HepG2 (cell line): Measurements from ENCODE around the gene PARP8. TPM values are rescaled to one million over a fixed set of nuclear protein-coding genes. Genes with fewer than 3 reads are reported as not detected.

Source experiments
- ATAC-seq: fragments of 200-7000 bp; cut with Tn5 transposase; 3 replicates; pipeline ENCODE4 v1.9.1; 2020; ENCODE audit warnings: mild to moderate bottlenecking, moderate library complexity
- BruUV-seq: library from RNA; stranded (reverse); fragments of 400-500 nt; replicated peaks from 2 replicates; lab custom pipeline; 2021; lab: Mats Ljungman, UMichigan
- CTCF ChIA-PET: fragments of 300-600 bp; formaldehyde crosslinking; extraction: SDS; loops from one replicate; lab custom pipeline; 2021; ENCODE audit warnings: low total read pairs, inconsistent platforms, low intra/inter-chr PET ratio; lab: Yijun Ruan, JAX
- POLR2A ChIA-PET: fragments of 350-600 bp; sonication (Branson Sonifier 250); formaldehyde crosslinking; loops from one replicate; lab custom pipeline; 2020; ENCODE audit warnings: antibody characterized with exemption, inconsistent platforms; lab: Yijun Ruan, JAX
- DNase-seq: peaks from one replicate; pipeline ENCODE4 v3.0.0-alpha.2; 2015; ENCODE audit warnings: low spot score
- FAIRE-seq: peaks from 3 replicates; lab custom pipeline; 2011; peaks lifted over from hg19 to GRCh38; lab: Jason Lieb, UNC
- H2AFZ ChIP-seq: one replicate; pipeline ENCODE4 v1.6.1; 2011; ENCODE audit warnings: low read length, inconsistent platforms
- H3K27ac ChIP-seq: fragments of 300-600 bp; 3 replicates; pipeline ENCODE4 v1.8.0; 2011; ENCODE audit warnings: mixed run types, mild to moderate bottlenecking, mixed read lengths, low read length, inconsistent platforms; ENCODE audit not compliant: insufficient read depth; ENCODE audit errors: extremely low read length
- H3K27me3 ChIP-seq, 2 experiments: fragments of 200-600 bp in 1 of 2; 2 replicates in 1 of 2; 3 replicates in 1 of 2; pipeline versions ENCODE4 v1.6.0 to v1.8.0; 2011; ENCODE audit warnings: low read length in 2 of 2, mild to moderate bottlenecking in 2 of 2, moderate library complexity in 2 of 2, inconsistent platforms in 1 of 2; ENCODE audit not compliant: insufficient read depth in 2 of 2, control insufficient read depth in 1 of 2
- H3K36me3 ChIP-seq, 2 experiments: fragments of 200-600 bp in 1 of 2; replicated peaks in 1 of 2; 2 replicates in 1 of 2; 3 replicates in 1 of 2; pipeline versions ENCODE4 v1.5.1 to v1.8.0; 2011; ENCODE audit warnings: low read length in 2 of 2, inconsistent platforms in 1 of 2; ENCODE audit not compliant: insufficient read depth in 2 of 2, control insufficient read depth in 1 of 2
- H3K4me1 ChIP-seq: 2 replicates; pipeline ENCODE4 v1.5.1; 2012; ENCODE audit warnings: low read length, inconsistent platforms; ENCODE audit not compliant: insufficient read depth
- H3K4me2 ChIP-seq: 2 replicates; pipeline ENCODE4 v1.6.0; 2011; ENCODE audit warnings: low read depth, low read length, inconsistent platforms
- H3K4me3 ChIP-seq, 3 experiments: fragments of 200-600 bp in 1 of 3; sonication (generic), shearing (Covaris generic) in 1 of 3; replicated peaks in 1 of 3; 2 replicates each; pipeline ENCODE4 v1.5.1; 2011 to 2016; ENCODE audit warnings: low read length in 3 of 3, inconsistent platforms in 2 of 3, low read depth in 2 of 3, mild to moderate bottlenecking in 2 of 3, control low read depth in 1 of 3, mixed read lengths in 1 of 3; ENCODE audit not compliant: insufficient read depth in 1 of 3
- H3K79me2 ChIP-seq: one replicate; pipeline ENCODE4 v1.6.1; 2011; ENCODE audit warnings: low read length, inconsistent platforms; ENCODE audit not compliant: insufficient read depth
- H3K9ac ChIP-seq: 2 replicates; pipeline ENCODE4 v1.6.0; 2011; ENCODE audit warnings: mild to moderate bottlenecking, low read depth, low read length, inconsistent platforms; ENCODE audit not compliant: insufficient read depth
- H3K9me3 ChIP-seq: 2 replicates; pipeline ENCODE4 v1.5.1; 2012; ENCODE audit warnings: mild to moderate bottlenecking, low read length
- H4K20me1 ChIP-seq: 2 replicates; pipeline ENCODE4 v1.6.0; 2011; ENCODE audit warnings: inconsistent platforms, mild to moderate bottlenecking, low read length, moderate library complexity; ENCODE audit not compliant: insufficient read depth
- CBFB ChIP-seq: sonication (generic); formaldehyde crosslinking; IDR thresholded peaks from 2 replicates; pipeline ENCODE4 v1.4.0; 2020; ENCODE audit warnings: missing genetic modification reagents
- ZFP91 ChIP-seq: sonication (generic); formaldehyde crosslinking; IDR thresholded peaks from 2 replicates; pipeline ENCODE4 v1.9.0; 2022; ENCODE audit warnings: missing genetic modification reagents, mild to moderate bottlenecking, borderline replicate concordance
- ZFY ChIP-seq: sonication (generic); formaldehyde crosslinking; IDR thresholded peaks from 2 replicates; pipeline ENCODE4 v1.4.0; 2020; ENCODE audit warnings: missing genetic modification reagents
- ZNF766 ChIP-seq: sonication (generic); formaldehyde crosslinking; IDR thresholded peaks from 2 replicates; pipeline ENCODE4 v1.5.0; 2020; ENCODE audit warnings: missing genetic modification reagents, borderline replicate concordance
- WGBS: methylation state at CpG from one replicate; pipeline ENCODE4 v1.1.6; 2017; ENCODE audit warnings: low lambda C conversion rate; 5-methylcytosine and 5-hydroxymethylcytosine counted together
- in situ Hi-C: cut with HindIII; loops from 2 replicates; pipeline ENCODE4 v1.10.0; 2017; ENCODE audit warnings: low pct_unique_long_range_greater_than_20kb; ENCODE audit not compliant: extremely low pct_ligation_motif_present
- intact Hi-C: fragments of 100-400 bp; cut with micrococcal nuclease; formaldehyde crosslinking; loops from one replicate; pipeline ENCODE4 v1.10.0; 2022; ENCODE audit not compliant: unreplicated experiment
- polyA plus RNA-seq, 8 experiments: library from polyadenylated mRNA; depleted of rRNA in 3 of 8; stranded (reverse) in 7 of 8; unstranded in 1 of 8; fragments of >200 nt; fragmentation: Illumina TruSeq in 4 of 8; extraction: Trizol in 4 of 8; gene quantifications; 2 replicates each; pipeline versions ENCODE4 v1.2.1 to v1.2.3, GENCODE V29; 2011 to 2016; ENCODE audit warnings: low read depth in 4 of 8, missing spikeins in 1 of 8, mixed read lengths in 1 of 8; ENCODE audit not compliant: insufficient read depth in 1 of 8
- total RNA-seq, 5 experiments: library from RNA; depleted of rRNA; stranded (reverse); fragments of >200 nt; fragmentation: Illumina TruSeq; extraction: Trizol; gene quantifications; 2 replicates each; pipeline ENCODE4 v1.2.3, GENCODE V29; 2016; ENCODE audit warnings: low read depth in 1 of 5

PARP8 gene
- total and polyA plus RNA-seq, 2 of the 13 experiments (the other 11 are each of a cell fraction or from before 2014, with no cell fraction given), result 0.11 to 0.29 TPM

- H3K4me2 ChIP-seq, result no peak overlapping the region
- no peak overlapping the region for H2AFZ ChIP-seq
- no peaks in the 10 kb centered on the region for H3K79me2 ChIP-seq
- DNase-seq, result no peak
- in situ Hi-C loops, result no loop called here
- TF ChIP-seq ZFP91 (CRISPR knock-in tag), result no peak
- TF ChIP-seq CBFB (CRISPR knock-in tag), result no peak
- TF ChIP-seq ZFY, result no peak
- TF ChIP-seq, all 625 proteins: peak for 0
- ATAC-seq (no peak), FAIRE-seq (no peak)
- Histone ChIP-seq H3K9ac (no peak overlapping the region), H3K36me3 (no peaks in the 10 kb centered on the region), H3K27ac (no peak overlapping the region), H3K4me3 (no peak overlapping the region), H3K27me3 (no peaks in the 10 kb centered on the region), H3K9me3 (no peaks in the 10 kb centered on the region), H4K20me1 (no peaks in the 10 kb centered on the region), H3K4me1 (no peaks in the 10 kb centered on the region)
- WGBS, result 15% methylated on average over 4 of the region's 4 CpGs
- no TSS peak for BruUV-seq
- intact Hi-C loops, result no loop called here
- POLR2A ChIA-PET, result no interaction called here
- CTCF ChIA-PET, result no interaction called here
These were observed 21.1 kb downstream of the PARP8 start for GRCh38 chr5:50687548-50687947.

- Histone ChIP-seq H3K4me1 (no peaks in the 10 kb centered on the region), H3K4me2 (no peak overlapping the region), H3K9me3 (no peaks in the 10 kb centered on the region), H3K79me2 (no peaks in the 10 kb centered on the region), H3K36me3 (no peaks in the 10 kb centered on the region), H2AFZ (no peak overlapping the region), H4K20me1 (no peaks in the 10 kb centered on the region), H3K27me3 (no peaks in the 10 kb centered on the region), H3K27ac (no peak overlapping the region), H3K4me3 (no peak overlapping the region), H3K9ac (no peak overlapping the region)
- intact Hi-C loops, result no loop called here
- no peak for TF ChIP-seq ZNF766
- FAIRE-seq (no peak), ATAC-seq (no peak), DNase-seq (no peak)
- POLR2A ChIA-PET, result no interaction called here
- in situ Hi-C loops, result no loop called here
- no TSS peak for BruUV-seq
- 31% methylated on average over 5 of the region's 5 CpGs for WGBS
- CTCF ChIA-PET, result no interaction called here
These were observed 25.1 kb downstream of the PARP8 start for GRCh38 chr5:50691399-50692016.
